IMR-90 (cell line): ENCODE data around the gene NNAT. TPM values are rescaled to one million over a fixed set of nuclear protein-coding genes. Genes with fewer than 3 reads are reported as not detected.

ENCODE experiments used
- ATAC-seq: fragments of 200-7000 bp; cut with Tn5 transposase; 2 replicates; pipeline ENCODE4 v1.9.1; 2020; ENCODE audit warnings: low read depth, mild to moderate bottlenecking, moderate library complexity
- BruUV-seq: library from RNA; stranded (reverse); fragments of 400-500 nt; replicated peaks from 2 replicates; lab custom pipeline; 2021; lab: Mats Ljungman, UMichigan
- CTCF ChIA-PET: fragments of 300-600 bp; formaldehyde crosslinking; extraction: SDS; loops from one replicate; lab custom pipeline; 2021; ENCODE audit warnings: antibody characterized with exemption; lab: Yijun Ruan, JAX
- POLR2A ChIA-PET: fragments of 300-600 bp; sonication (Branson Sonifier 250); formaldehyde crosslinking; loops from one replicate; lab custom pipeline; 2022; ENCODE audit warnings: antibody characterized with exemption; ENCODE audit not compliant: unreplicated experiment; lab: Charles Lee
- DNase-seq: peaks from one replicate; pipeline ENCODE4 v3.0.0; 2013
- H2AFZ ChIP-seq: replicated peaks from 2 replicates; pipeline ENCODE3; 2013; ENCODE audit warnings: low read length, mild to moderate bottlenecking; ENCODE audit not compliant: poor library complexity
- H2AK5ac ChIP-seq: 2 replicates; pipeline ENCODE4 v1.6.1; 2013; ENCODE audit warnings: low read depth, low read length, inconsistent platforms
- H2AK9ac ChIP-seq: replicated peaks from 2 replicates; pipeline ENCODE3; 2013; ENCODE audit warnings: mild to moderate bottlenecking, low read depth, low read length, moderate library complexity; ENCODE audit not compliant: poor library complexity
- H2BK120ac ChIP-seq: 2 replicates; pipeline ENCODE4 v1.6.1; 2013; ENCODE audit warnings: low read depth, low read length, inconsistent platforms
- H2BK15ac ChIP-seq: 3 replicates; pipeline ENCODE4 v1.6.1; 2013; ENCODE audit warnings: low read depth, low read length, inconsistent platforms
- H2BK20ac ChIP-seq: 2 replicates; pipeline ENCODE4 v1.6.1; 2013; ENCODE audit warnings: low read depth, mild to moderate bottlenecking, inconsistent platforms, low read length, moderate library complexity
- H2BK5ac ChIP-seq: 2 replicates; pipeline ENCODE4 v1.6.1; 2013; ENCODE audit warnings: mild to moderate bottlenecking, low read depth, low read length, inconsistent platforms; ENCODE audit not compliant: poor library complexity, severe bottlenecking
- H3K14ac ChIP-seq: replicated peaks from 2 replicates; pipeline ENCODE4 v1.6.1; 2013; ENCODE audit warnings: low read depth, low read length, inconsistent platforms
- H3K18ac ChIP-seq: 2 replicates; pipeline ENCODE4 v1.6.1; 2013; ENCODE audit warnings: low read depth, low read length, control low read depth
- H3K23ac ChIP-seq: 2 replicates; pipeline ENCODE4 v1.6.1; 2013; ENCODE audit warnings: low read depth, low read length, inconsistent platforms
- H3K27ac ChIP-seq: 2 replicates; pipeline ENCODE4 v1.5.1; 2013; ENCODE audit warnings: mild to moderate bottlenecking, control low read depth, low read length; ENCODE audit not compliant: insufficient read depth
- H3K27me3 ChIP-seq: 2 replicates; pipeline ENCODE4 v1.6.1; 2013; ENCODE audit warnings: low read length; ENCODE audit not compliant: control insufficient read depth, insufficient read depth
- H3K36me3 ChIP-seq: 2 replicates; pipeline ENCODE4 v1.6.1; 2013; ENCODE audit warnings: low read length, mixed read lengths; ENCODE audit not compliant: control insufficient read depth, insufficient read depth
- H3K4ac ChIP-seq: 2 replicates; pipeline ENCODE4 v1.6.1; 2013; ENCODE audit warnings: low read depth, low read length, inconsistent platforms
- H3K4me1 ChIP-seq: 2 replicates; pipeline ENCODE4 v1.6.1; 2013; ENCODE audit warnings: low read length, mixed read lengths; ENCODE audit not compliant: control insufficient read depth, insufficient read depth
- H3K4me2 ChIP-seq: 2 replicates; pipeline ENCODE4 v1.6.1; 2013; ENCODE audit warnings: low read depth, mild to moderate bottlenecking, control low read depth, low read length, moderate library complexity
- H3K4me3 ChIP-seq: 2 replicates; pipeline ENCODE4 v1.5.1; 2013; ENCODE audit warnings: low read depth, mild to moderate bottlenecking, control low read depth, low read length, moderate library complexity; ENCODE audit not compliant: insufficient read depth
- H3K56ac ChIP-seq: 2 replicates; pipeline ENCODE4 v1.6.1; 2013; ENCODE audit warnings: low read length, inconsistent platforms; ENCODE audit not compliant: insufficient read depth; ENCODE audit errors: extremely low read depth
- H3K79me1 ChIP-seq, 2 experiments: 2 replicates each; pipeline ENCODE4 v1.6.1; 2013; ENCODE audit warnings: low read length in 2 of 2, inconsistent platforms in 1 of 2, low read depth in 1 of 2
- H3K9ac ChIP-seq: 2 replicates; pipeline ENCODE4 v1.6.1; 2013; ENCODE audit warnings: low read depth, low read length, control low read depth
- H3K9me1 ChIP-seq: 2 replicates; pipeline ENCODE4 v1.6.1; 2013; ENCODE audit warnings: low read length, inconsistent platforms; ENCODE audit not compliant: insufficient read depth
- H3K9me3 ChIP-seq: 2 replicates; pipeline ENCODE4 v1.6.1; 2013; ENCODE audit warnings: low read length; ENCODE audit not compliant: control insufficient read depth, insufficient read depth
- H4K20me1 ChIP-seq: 2 replicates; pipeline ENCODE4 v1.6.1; 2013; ENCODE audit warnings: low read length, inconsistent platforms; ENCODE audit not compliant: insufficient read depth
- H4K5ac ChIP-seq: 2 replicates; pipeline ENCODE4 v1.6.1; 2013; ENCODE audit warnings: mild to moderate bottlenecking, low read depth, low read length, control low read depth
- H4K8ac ChIP-seq, 2 experiments: 2 replicates each; pipeline ENCODE4 v1.6.1; 2013; ENCODE audit warnings: low read depth in 2 of 2, low read length in 2 of 2, control low read depth in 1 of 2, inconsistent platforms in 1 of 2
- H4K91ac ChIP-seq: 2 replicates; pipeline ENCODE4 v1.6.1; 2013; ENCODE audit warnings: low read depth, low read length, inconsistent platforms; ENCODE audit not compliant: insufficient read depth
- BHLHE40 ChIP-seq: fragments of 150-350 bp; IDR thresholded peaks from 2 replicates; pipeline ENCODE4 v1.6.1; 2016; ENCODE audit warnings: mild to moderate bottlenecking, low read depth, low read length
- CEBPB ChIP-seq: IDR thresholded peaks from 2 replicates; pipeline ENCODE4 v1.6.1; 2012; ENCODE audit warnings: low read depth, low read length, improper control_type of control experiment
- FOS ChIP-seq: fragments of 150-350 bp; IDR thresholded peaks from 2 replicates; pipeline ENCODE4 v1.6.1; 2016; ENCODE audit warnings: low read depth, low read length
- MAZ ChIP-seq: IDR thresholded peaks from 2 replicates; pipeline ENCODE4 v1.6.1; 2012; ENCODE audit warnings: low read depth, mild to moderate bottlenecking, low read length, improper control_type of control experiment, moderate library complexity, borderline replicate concordance
- MXI1 ChIP-seq: IDR thresholded peaks from 2 replicates; pipeline ENCODE4 v1.6.1; 2012; ENCODE audit warnings: low read depth, mild to moderate bottlenecking, low read length, moderate library complexity, borderline replicate concordance
- NFE2L2 ChIP-seq: fragments of 150-350 bp; IDR thresholded peaks from 2 replicates; pipeline ENCODE4 v1.6.1; 2016; ENCODE audit warnings: low read depth, mild to moderate bottlenecking, low read length
- RAD21 ChIP-seq: IDR thresholded peaks from 2 replicates; pipeline ENCODE4 v1.6.1; 2012; ENCODE audit warnings: low read length, improper control_type of control experiment
- RCOR1 ChIP-seq: IDR thresholded peaks from 2 replicates; pipeline ENCODE4 v1.6.1; 2012; ENCODE audit warnings: mild to moderate bottlenecking, low read length, improper control_type of control experiment; ENCODE audit not compliant: insufficient replicate concordance
- RFX5 ChIP-seq: IDR thresholded peaks from 2 replicates; pipeline ENCODE4 v1.8.0; 2012; ENCODE audit warnings: low read depth, mild to moderate bottlenecking, low read length, moderate library complexity
- WGBS, 2 experiments: methylation state at CpG; one replicate each; pipeline versions ENCODE4 v1.1.5 to v1.1.7; 2013; ENCODE audit warnings: missing lambda C conversion rate in 2 of 2; ENCODE audit not compliant: insufficient read length in 1 of 2; ENCODE audit errors: extremely low coverage in 2 of 2; 5-methylcytosine and 5-hydroxymethylcytosine counted together
- dilution Hi-C: fragments of 300-500 bp; cut with HindIII; formaldehyde crosslinking; loops from one replicate; pipeline ENCODE4 v1.14.3; 2018; ENCODE audit warnings: low sequenced_read_pairs; ENCODE audit not compliant: unreplicated experiment
- in situ Hi-C: fragments of 300-500 bp; cut with MboI; formaldehyde crosslinking; loops from 3 replicates; pipeline ENCODE4 v1.14.3; 2019; ENCODE audit warnings: low sequenced_read_pairs, inconsistent platforms, mixed read lengths
- intact Hi-C: fragments of 100-400 bp; cut with micrococcal nuclease; formaldehyde crosslinking; loops from 2 replicates; pipeline ENCODE4 v1.10.0; 2022
- polyA plus RNA-seq, 3 experiments: library from polyadenylated mRNA; depleted of rRNA; stranded (reverse); fragments of >200 nt; gene quantifications; 2 replicates each; pipeline ENCODE4 v1.2.3, GENCODE V29; 2012; ENCODE audit warnings: low replicate concordance in 1 of 3
- total RNA-seq: library from RNA; depleted of rRNA; stranded (reverse); fragments of >200 nt; gene quantifications from 2 replicates; pipeline ENCODE4 v1.2.3, GENCODE V29; 2012
- TF ChIP-seq, protein P1 (sequence below): fragments of 150-350 bp; IDR thresholded peaks from 2 replicates; pipeline ENCODE4 v1.6.1; 2017; ENCODE audit warnings: mild to moderate bottlenecking, antibody characterized with exemption, low read length, low read depth

NNAT gene
- total and polyA plus RNA-seq, 2 of the 4 experiments (the other 2 are of a cell fraction) = 2.0 to 6.5 TPM

DNA sequence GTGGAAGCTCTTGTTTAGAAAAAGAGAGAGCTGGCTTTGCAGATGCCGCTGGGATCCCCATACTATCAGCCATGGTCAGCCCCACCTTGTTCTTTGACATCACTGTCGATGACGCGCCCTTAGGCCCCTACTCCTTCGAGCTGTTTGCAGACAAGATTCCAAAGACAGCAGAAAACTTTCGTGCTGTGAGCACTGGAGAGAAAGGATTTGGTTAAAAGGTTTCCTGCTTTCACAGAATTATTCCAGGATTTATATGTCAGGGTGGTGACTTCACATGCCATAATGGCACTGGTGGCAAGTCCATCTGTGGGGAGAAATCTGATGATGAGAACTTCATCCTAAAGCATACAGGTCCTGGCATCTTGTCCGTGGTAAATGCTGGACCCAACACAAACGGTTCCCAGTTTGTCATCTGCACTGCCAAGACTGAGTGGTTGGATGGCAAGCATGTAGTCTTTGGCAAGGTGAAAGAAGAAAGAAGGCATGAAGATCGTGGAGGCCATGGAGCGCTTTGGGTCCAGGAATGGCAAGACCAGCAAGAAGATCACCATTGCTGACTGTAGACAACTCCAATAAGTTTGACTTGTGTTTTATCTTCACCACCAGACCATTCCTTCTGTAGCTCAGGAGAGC is 9.0 kb downstream of the NNAT start:
- no peak overlapping the region for H3K4me2 ChIP-seq
- no peak overlapping the region for H3K9ac ChIP-seq
- BruUV-seq = no TSS peak
- ChIA-PET CTCF (no interaction called here), POLR2A (no interaction called here)
- H2BK120ac ChIP-seq = no peak overlapping the region
- no peak overlapping the region for H4K8ac ChIP-seq
- TF ChIP-seq RFX5 (no peak), FOS (no peak), BHLHE40 (no peak), RCOR1 (no peak), MAZ (no peak), CEBPB (no peak), MXI1 (no peak), RAD21 (no peak), NFE2L2 (no peak)
- TF ChIP-seq, protein P1, sequence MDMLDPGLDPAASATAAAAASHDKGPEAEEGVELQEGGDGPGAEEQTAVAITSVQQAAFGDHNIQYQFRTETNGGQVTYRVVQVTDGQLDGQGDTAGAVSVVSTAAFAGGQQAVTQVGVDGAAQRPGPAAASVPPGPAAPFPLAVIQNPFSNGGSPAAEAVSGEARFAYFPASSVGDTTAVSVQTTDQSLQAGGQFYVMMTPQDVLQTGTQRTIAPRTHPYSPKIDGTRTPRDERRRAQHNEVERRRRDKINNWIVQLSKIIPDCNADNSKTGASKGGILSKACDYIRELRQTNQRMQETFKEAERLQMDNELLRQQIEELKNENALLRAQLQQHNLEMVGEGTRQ = no peak
- H3K27ac ChIP-seq = no peak overlapping the region
- no peak overlapping the region for H3K56ac ChIP-seq
- H3K4me1 ChIP-seq = peaks cover 5% of the 10 kb centered on the region
- DNase-seq (no peak), ATAC-seq (no peak)
- H3K79me1 ChIP-seq = peaks cover 8 to 35% of the 10 kb centered on the region in 2 experiments
- no peak overlapping the region for H3K14ac ChIP-seq
- H2AK9ac ChIP-seq = no peak overlapping the region
- no peak overlapping the region for H2AFZ ChIP-seq
- H3K27me3 ChIP-seq = no peaks in the 10 kb centered on the region
- H3K9me3 ChIP-seq = no peaks in the 10 kb centered on the region
- no peak overlapping the region for H3K23ac ChIP-seq
- no peak overlapping the region for H3K18ac ChIP-seq
- H2BK20ac ChIP-seq = no peak overlapping the region
- H2AK5ac ChIP-seq = no peak overlapping the region
- H3K36me3 ChIP-seq = no peaks in the 10 kb centered on the region
- H3K4me3 ChIP-seq = no peak overlapping the region
- in situ Hi-C loops = loop anchor here (5.0 kb wide), 3 partner anchors 138 to 333 kb away; no protein-coding TSS in a partner anchor
- 80% methylated on average over 2 of the region's 10 CpGs; no CpG with 5 or more reads in 1 of the 2 experiments for WGBS, 2 experiments
- H3K4ac ChIP-seq = no peak overlapping the region
- no peak overlapping the region for H4K91ac ChIP-seq
- no peak overlapping the region for H2BK15ac ChIP-seq
- intact Hi-C loops = loop anchor here (5.0 kb wide), 1 partner anchor 123 kb away; no protein-coding TSS in a partner anchor
- no peak overlapping the region for H2BK5ac ChIP-seq
- no peak overlapping the region for H4K5ac ChIP-seq
- H4K20me1 ChIP-seq = peaks cover 18% of the 10 kb centered on the region
- dilution Hi-C loops = no loop called here
- peaks cover 9% of the 10 kb centered on the region for H3K9me1 ChIP-seq
